Activated naive CD8-positive, alpha-beta T cell (primary cell): Measurements from ENCODE around the gene RPS6KC1.
"Not testable (repeated sequence)": the region's sequence is repeated elsewhere in the genome, so short reads cannot be mapped to it uniquely, and the experiment has no call there.

Experiments
- H3K27ac Mint-ChIP-seq: one replicate; pipeline ENCODE4 v1.8.0; 2021; ENCODE audit warnings: mixed read lengths
- H3K27me3 Mint-ChIP-seq: one replicate; pipeline ENCODE4 v1.8.0; 2021; ENCODE audit warnings: mixed read lengths
- H3K36me3 Mint-ChIP-seq: one replicate; pipeline ENCODE4 v1.8.0; 2021; ENCODE audit warnings: mixed read lengths
- H3K4me1 Mint-ChIP-seq: one replicate; pipeline ENCODE4 v1.8.0; 2021; ENCODE audit warnings: low read depth, mixed read lengths
- H3K4me3 Mint-ChIP-seq: one replicate; pipeline ENCODE4 v1.8.0; 2021; ENCODE audit warnings: mild to moderate bottlenecking, mixed read lengths
- H3K9me3 Mint-ChIP-seq: one replicate; pipeline ENCODE4 v1.8.0; 2021; ENCODE audit warnings: low read depth, mixed read lengths

The RPS6KC1 gene

GRCh38 chr1:213075725-213076124 is 24.7 kb downstream of the RPS6KC1 start:
- Mint-ChIP-seq H3K4me1 (peaks cover 2% of the 10 kb centered on the region), H3K4me3 (no peak overlapping the region), H3K9me3 (no peaks in the 10 kb centered on the region), H3K27ac (no peak overlapping the region), H3K36me3 (peaks cover 15% of the 10 kb centered on the region), H3K27me3 (no peaks in the 10 kb centered on the region)

- Mint-ChIP-seq H3K9me3 (no peaks in the 10 kb centered on the region), H3K27me3 (no peaks in the 10 kb centered on the region), H3K4me3 (no peak overlapping the region), H3K27ac (no peak overlapping the region), H3K36me3 (peaks cover 24% of the 10 kb centered on the region), H3K4me1 (peaks cover 4% of the 10 kb centered on the region)
Observed at GRCh38 chr1:213082420-213083111, 31.5 kb downstream of the RPS6KC1 start.

GRCh38 chr1:213083112-213083445 is 32.0 kb downstream of the RPS6KC1 start:
- Mint-ChIP-seq H3K36me3 (peaks cover 26% of the 10 kb centered on the region), H3K27me3 (no peaks in the 10 kb centered on the region), H3K4me3 (no peak overlapping the region), H3K9me3 (no peaks in the 10 kb centered on the region), H3K27ac (no peak overlapping the region), H3K4me1 (peaks cover 4% of the 10 kb centered on the region)

- Mint-ChIP-seq H3K4me3 (no peak overlapping the region), H3K27me3 (no peaks in the 10 kb centered on the region), H3K36me3 (peaks cover 24% of the 10 kb centered on the region), H3K27ac (no peak overlapping the region), H3K4me1 (peaks cover 2% of the 10 kb centered on the region), H3K9me3 (no peaks in the 10 kb centered on the region)
Observed at GRCh38 chr1:213087911-213088310, 36.9 kb downstream of the RPS6KC1 start.

GRCh38 chr1:213089924-213090677 is 39.1 kb downstream of the RPS6KC1 start:
- Mint-ChIP-seq H3K4me3 (no peak overlapping the region), H3K27me3 (no peaks in the 10 kb centered on the region), H3K9me3 (no peaks in the 10 kb centered on the region), H3K4me1 (no peaks in the 10 kb centered on the region), H3K27ac (no peak overlapping the region), H3K36me3 (peaks cover 22% of the 10 kb centered on the region)

- no peak overlapping the region for H3K27ac Mint-ChIP-seq
- no peaks in the 10 kb centered on the region for H3K9me3 Mint-ChIP-seq
- no peaks in the 10 kb centered on the region for H3K4me1 Mint-ChIP-seq
- peaks cover 24% of the 10 kb centered on the region for H3K36me3 Mint-ChIP-seq
- no peak overlapping the region for H3K4me3 Mint-ChIP-seq
- no peaks in the 10 kb centered on the region for H3K27me3 Mint-ChIP-seq
Observed at GRCh38 chr1:213094446-213094845, 43.4 kb downstream of the RPS6KC1 start.

- no peaks in the 10 kb centered on the region for H3K9me3 Mint-ChIP-seq
- no peaks in the 10 kb centered on the region for H3K27me3 Mint-ChIP-seq
- H3K4me1 Mint-ChIP-seq = no peaks in the 10 kb centered on the region
- peaks cover 29% of the 10 kb centered on the region for H3K36me3 Mint-ChIP-seq
- no peak overlapping the region for H3K4me3 Mint-ChIP-seq
- no peak overlapping the region for H3K27ac Mint-ChIP-seq
Observed at GRCh38 chr1:213095467-213095866, 44.4 kb downstream of the RPS6KC1 start.

GRCh38 chr1:213099682-213100399 is 48.8 kb downstream of the RPS6KC1 start:
- H3K4me3 Mint-ChIP-seq = no peak overlapping the region
- H3K27ac Mint-ChIP-seq = no peak overlapping the region
- no peaks in the 10 kb centered on the region for H3K9me3 Mint-ChIP-seq
- peaks cover 29% of the 10 kb centered on the region for H3K36me3 Mint-ChIP-seq
- H3K4me1 Mint-ChIP-seq = peaks cover 3% of the 10 kb centered on the region
- H3K27me3 Mint-ChIP-seq = no peaks in the 10 kb centered on the region

- H3K27ac Mint-ChIP-seq, H3K27me3 Mint-ChIP-seq, H3K9me3 Mint-ChIP-seq, H3K4me3 Mint-ChIP-seq, H3K4me1 Mint-ChIP-seq: not testable (repeated sequence)
- peaks cover 24% of the 10 kb centered on the region for H3K36me3 Mint-ChIP-seq
Observed at GRCh38 chr1:213100565-213100964, 49.5 kb downstream of the RPS6KC1 start.

GRCh38 chr1:213103377-213104306 is 52.6 kb downstream of the RPS6KC1 start:
- Mint-ChIP-seq H3K36me3 (peaks cover 27% of the 10 kb centered on the region), H3K27me3 (no peaks in the 10 kb centered on the region), H3K27ac (no peak overlapping the region), H3K9me3 (peaks cover 3% of the 10 kb centered on the region), H3K4me3 (no peak overlapping the region), H3K4me1 (peaks cover 3% of the 10 kb centered on the region)

GRCh38 chr1:213104604-213105003 is 53.6 kb downstream of the RPS6KC1 start:
- H3K9me3 Mint-ChIP-seq = peaks cover 3% of the 10 kb centered on the region
- peaks cover 5% of the 10 kb centered on the region for H3K4me1 Mint-ChIP-seq
- no peaks in the 10 kb centered on the region for H3K27me3 Mint-ChIP-seq
- H3K36me3 Mint-ChIP-seq = peaks cover 24% of the 10 kb centered on the region
- no peak overlapping the region for H3K27ac Mint-ChIP-seq
- H3K4me3 Mint-ChIP-seq = no peak overlapping the region

- no peak overlapping the region for H3K4me3 Mint-ChIP-seq
- peaks cover 11% of the 10 kb centered on the region for H3K36me3 Mint-ChIP-seq
- H3K27ac Mint-ChIP-seq = no peak overlapping the region
- H3K9me3 Mint-ChIP-seq = peaks cover 3% of the 10 kb centered on the region
- no peaks in the 10 kb centered on the region for H3K27me3 Mint-ChIP-seq
- H3K4me1 Mint-ChIP-seq = peaks cover 17% of the 10 kb centered on the region
Observed at GRCh38 chr1:213106298-213106697, 55.3 kb downstream of the RPS6KC1 start.

- Mint-ChIP-seq H3K27me3 (no peaks in the 10 kb centered on the region), H3K4me3 (no peak overlapping the region)
Observed at GRCh38 chr1:213107613-213108012, 56.6 kb downstream of the RPS6KC1 start.

More at GRCh38 chr1:213107613-213108012, 56.6 kb downstream of the RPS6KC1 start:
- peaks cover 3% of the 10 kb centered on the region for H3K9me3 Mint-ChIP-seq
- no peak overlapping the region for H3K27ac Mint-ChIP-seq
- peaks cover 11% of the 10 kb centered on the region for H3K36me3 Mint-ChIP-seq
- peaks cover 23% of the 10 kb centered on the region for H3K4me1 Mint-ChIP-seq
